Right atrium auricular region (tissue), 2 donors: Measurements from ENCODE around the gene SLC23A2. TPM values are rescaled to one million over a fixed set of nuclear protein-coding genes. Genes with fewer than 3 reads are reported as not detected.

Experiments used
- DNase-seq: peaks from one replicate; pipeline ENCODE4 v3.0.0-alpha.2; 2019; ENCODE audit warnings: low spot score
- H3K27ac ChIP-seq, 2 donors: fragments of 200-600 bp; sonication (generic); 1 replicate in 1 of 2; 2 replicates in 1 of 2; pipeline ENCODE4 v1.5.1; 2016 to 2019
- H3K27me3 ChIP-seq, 2 donors: fragments of 200-600 bp; sonication (generic); one replicate each; pipeline versions ENCODE4 v1.5.1 to v1.6.0; 2017 to 2019
- H3K36me3 ChIP-seq: fragments of 200-600 bp; sonication (generic); one replicate; pipeline ENCODE4 v1.5.1; 2016
- H3K4me1 ChIP-seq, 2 donors: fragments of 200-600 bp; sonication (generic); one replicate each; pipeline versions ENCODE4 v1.5.1 to v1.6.0; 2017 to 2019
- H3K4me3 ChIP-seq, 2 donors: fragments of 200-600 bp; sonication (generic); 1 replicate in 1 of 2; 2 replicates in 1 of 2; pipeline ENCODE4 v1.5.1; 2017 to 2019; ENCODE audit warnings: mild to moderate bottlenecking in 1 of 2, moderate library complexity in 1 of 2
- H3K9me3 ChIP-seq, 2 donors: fragments of 200-600 bp; sonication (generic); one replicate each; pipeline ENCODE4 v1.5.1; 2019
- total RNA-seq, 2 donors: library from RNA; depleted of rRNA; stranded (reverse); fragments of >200 nt; gene quantifications; one replicate each; pipeline ENCODE4 v1.1.0, GENCODE V29; 2016
- TF ChIP-seq, protein P1 (sequence below), 2 donors: fragments of 200-600 bp; sonication (generic); IDR thresholded peaks; one replicate each; pipeline ENCODE4 v1.5.1; 2019; ENCODE audit warnings: antibody characterized with exemption in 2 of 2

The SLC23A2 gene
- total RNA-seq, 2 donors from 2014 or later: 9.8 to 10.8 TPM

GRCh38 chr20:4886771-4887527, 114.4 kb downstream of the SLC23A2 start:
- TF ChIP-seq, protein P1, sequence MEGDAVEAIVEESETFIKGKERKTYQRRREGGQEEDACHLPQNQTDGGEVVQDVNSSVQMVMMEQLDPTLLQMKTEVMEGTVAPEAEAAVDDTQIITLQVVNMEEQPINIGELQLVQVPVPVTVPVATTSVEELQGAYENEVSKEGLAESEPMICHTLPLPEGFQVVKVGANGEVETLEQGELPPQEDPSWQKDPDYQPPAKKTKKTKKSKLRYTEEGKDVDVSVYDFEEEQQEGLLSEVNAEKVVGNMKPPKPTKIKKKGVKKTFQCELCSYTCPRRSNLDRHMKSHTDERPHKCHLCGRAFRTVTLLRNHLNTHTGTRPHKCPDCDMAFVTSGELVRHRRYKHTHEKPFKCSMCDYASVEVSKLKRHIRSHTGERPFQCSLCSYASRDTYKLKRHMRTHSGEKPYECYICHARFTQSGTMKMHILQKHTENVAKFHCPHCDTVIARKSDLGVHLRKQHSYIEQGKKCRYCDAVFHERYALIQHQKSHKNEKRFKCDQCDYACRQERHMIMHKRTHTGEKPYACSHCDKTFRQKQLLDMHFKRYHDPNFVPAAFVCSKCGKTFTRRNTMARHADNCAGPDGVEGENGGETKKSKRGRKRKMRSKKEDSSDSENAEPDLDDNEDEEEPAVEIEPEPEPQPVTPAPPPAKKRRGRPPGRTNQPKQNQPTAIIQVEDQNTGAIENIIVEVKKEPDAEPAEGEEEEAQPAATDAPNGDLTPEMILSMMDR (IDR thresholded peaks at IDR 0.05): no peak
- Histone ChIP-seq H3K4me3 (no peak overlapping the region), H3K9me3 (no peaks in the 10 kb centered on the region), H3K27me3 (no peaks in the 10 kb centered on the region), H3K36me3 (peaks cover 20% of the 10 kb centered on the region), H3K27ac (no peak overlapping the region), H3K4me1 (no peaks in the 10 kb centered on the region)
- DNase-seq: no peak

- Histone ChIP-seq H3K36me3 (peaks cover 20% of the 10 kb centered on the region), H3K27ac (no peak overlapping the region), H3K4me1 (no peaks in the 10 kb centered on the region), H3K9me3 (no peaks in the 10 kb centered on the region), H3K27me3 (no peaks in the 10 kb centered on the region), H3K4me3 (no peak overlapping the region)
- DNase-seq: no peak
- TF ChIP-seq, protein P1 (IDR thresholded peaks at IDR 0.05): no peak
Observed at GRCh38 chr20:4885877-4886276, 115.4 kb downstream of the SLC23A2 start.

GRCh38 chr20:4883546-4883945, 117.8 kb downstream of the SLC23A2 start:
- no peaks in the 10 kb centered on the region for H3K27me3 ChIP-seq
- H3K36me3 ChIP-seq: peaks cover 20% of the 10 kb centered on the region
- H3K9me3 ChIP-seq: no peaks in the 10 kb centered on the region
- DNase-seq: no peak
- no peak overlapping the region for H3K27ac ChIP-seq
- H3K4me1 ChIP-seq: no peaks in the 10 kb centered on the region
- TF ChIP-seq, protein P1 (IDR thresholded peaks at IDR 0.05): no peak
- H3K4me3 ChIP-seq: no peak overlapping the region

- Histone ChIP-seq H3K4me1 (no peaks in the 10 kb centered on the region), H3K27me3 (no peaks in the 10 kb centered on the region), H3K27ac (no peak overlapping the region), H3K9me3 (no peaks in the 10 kb centered on the region), H3K4me3 (no peak overlapping the region), H3K36me3 (peaks cover 20% of the 10 kb centered on the region)
- TF ChIP-seq, protein P1 (IDR thresholded peaks at IDR 0.05): no peak
- DNase-seq: no peak
Observed at GRCh38 chr20:4883051-4883450, 118.3 kb downstream of the SLC23A2 start.

GRCh38 chr20:4881006-4881730, 120.1 kb downstream of the SLC23A2 start:
- Histone ChIP-seq H3K36me3 (peaks cover 20% of the 10 kb centered on the region), H3K9me3 (no peaks in the 10 kb centered on the region), H3K27me3 (no peaks in the 10 kb centered on the region), H3K4me3 (no peak overlapping the region), H3K4me1 (no peaks in the 10 kb centered on the region), H3K27ac (no peak overlapping the region)
- TF ChIP-seq, protein P1 (IDR thresholded peaks at IDR 0.05): no peak
- DNase-seq: no peak
